PFSK-1 (cell line): ENCODE measurements around the gene DUSP16.

Experiments
- FOXP2 ChIP-seq: optimal IDR thresholded peaks from 2 replicates; pipeline ENCODE3; 2011; ENCODE audit warnings: borderline replicate concordance, control low read depth, inconsistent platforms; ENCODE audit not compliant: insufficient read depth; ENCODE audit errors: extremely low read length, extremely low read depth
- POLR2AphosphoS5 ChIP-seq: IDR thresholded peaks from 2 replicates; pipeline ENCODE4 v1.6.1; 2012; ENCODE audit warnings: low read depth, mild to moderate bottlenecking, control low read depth, low read length, moderate library complexity
- TAF1 ChIP-seq: IDR thresholded peaks from 2 replicates; pipeline ENCODE4 v1.6.1; 2012; ENCODE audit warnings: low read length, control low read depth, borderline replicate concordance; ENCODE audit not compliant: insufficient read depth

- TF ChIP-seq FOXP2 (no peak), POLR2AphosphoS5 (no peak), TAF1 (no peak)
These were observed 42.1 kb upstream of the DUSP16 start for GRCh38 chr12:12604740-12605139.
